Measurements from ENCODE around the gene THEM4. TPM values are rescaled to one million over a fixed set of nuclear protein-coding genes. Genes with fewer than 3 reads are reported as not detected.
A peak's percentile ranks its signal among the peaks of the same experiment; 100 is the strongest.
"Not testable (repeated sequence)": the region's sequence is repeated elsewhere in the genome, so short reads cannot be mapped to it uniquely, and the experiment has no call there.

THEM4 gene
- total RNA-seq, 1 donor from 2014 or later = 9.0 TPM

- no peak overlapping the region for H3K4me3 Mint-ChIP-seq (ENCODE audit: unreplicated experiment)
- no peaks in the 10 kb centered on the region for H3K9me3 Mint-ChIP-seq (ENCODE audit: unreplicated experiment)
- no peak overlapping the region for H3K27ac Mint-ChIP-seq (ENCODE audit: unreplicated experiment)
- TF ChIP-seq CTCF (IDR thresholded peaks at IDR 0.05; ENCODE audit: unreplicated experiment) = no peak
- peaks cover 5% of the 10 kb centered on the region for H3K27me3 Mint-ChIP-seq (ENCODE audit: unreplicated experiment)
- no peak for DNase-seq (ENCODE audit: low spot score)
- H3K4me1 Mint-ChIP-seq (ENCODE audit: unreplicated experiment) = peaks cover 7% of the 10 kb centered on the region
- peaks cover 5% of the 10 kb centered on the region for H3K36me3 Mint-ChIP-seq (ENCODE audit: low read depth, unreplicated experiment)
These were observed 33.8 kb downstream of the THEM4 start for GRCh38 chr1:151875419-151876097.

GRCh38 chr1:151872776-151873175 is 36.5 kb downstream of the THEM4 start:
- peaks cover 15% of the 10 kb centered on the region for H3K4me1 Mint-ChIP-seq (ENCODE audit: unreplicated experiment)
- not testable (repeated sequence) for H3K27me3 Mint-ChIP-seq (ENCODE audit: unreplicated experiment); H3K4me3 Mint-ChIP-seq (ENCODE audit: unreplicated experiment); H3K9me3 Mint-ChIP-seq (ENCODE audit: unreplicated experiment); H3K36me3 Mint-ChIP-seq (ENCODE audit: low read depth, unreplicated experiment); DNase-seq (ENCODE audit: low spot score); H3K27ac Mint-ChIP-seq (ENCODE audit: unreplicated experiment)

DNA sequence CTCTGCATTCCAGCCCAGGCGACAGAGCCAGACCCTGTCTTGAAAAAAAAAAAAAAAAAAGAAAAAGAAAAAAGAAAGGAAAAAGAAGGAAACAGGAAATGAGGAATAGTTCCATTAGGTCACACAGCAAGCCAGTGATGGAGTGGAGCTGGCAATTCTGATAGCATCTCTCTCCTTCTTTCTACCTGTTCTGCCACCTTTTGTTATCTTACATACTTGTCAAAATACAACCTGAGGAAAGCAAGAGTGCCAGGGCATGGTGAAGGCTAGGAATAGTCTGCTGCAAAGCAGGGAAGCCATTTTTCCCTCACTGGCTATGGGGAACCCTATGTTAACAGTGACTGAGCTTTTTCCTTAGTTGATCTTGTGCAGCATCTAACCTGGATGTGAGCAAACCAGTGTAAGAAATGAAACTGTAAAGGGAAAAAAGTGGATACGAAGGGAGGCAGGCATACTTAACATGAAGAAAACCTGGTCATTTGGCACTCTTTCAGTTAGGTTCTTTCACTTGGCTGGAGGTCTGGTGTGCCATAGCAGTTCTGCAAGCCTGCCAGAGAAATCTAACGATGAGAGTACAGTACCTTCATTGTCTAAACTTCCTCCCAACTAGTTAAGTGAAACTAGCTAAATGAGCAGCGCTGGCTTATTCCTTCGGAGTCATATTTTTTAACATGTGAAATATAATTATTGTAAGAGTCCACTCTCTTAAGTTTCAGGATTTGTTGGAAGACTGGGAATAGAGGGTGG is 37.9 kb downstream of the THEM4 start:
- no peak for DNase-seq (ENCODE audit: low spot score)
- Mint-ChIP-seq H3K36me3 (ENCODE audit: low read depth, unreplicated experiment) (peaks cover 5% of the 10 kb centered on the region), H3K27ac (ENCODE audit: unreplicated experiment) (no peak overlapping the region), H3K4me3 (ENCODE audit: unreplicated experiment) (no peak overlapping the region), H3K27me3 (ENCODE audit: unreplicated experiment) (peaks cover 5% of the 10 kb centered on the region), H3K9me3 (ENCODE audit: unreplicated experiment) (no peaks in the 10 kb centered on the region), H3K4me1 (ENCODE audit: unreplicated experiment) (peaks cover 19% of the 10 kb centered on the region)
- no peak for TF ChIP-seq CTCF (IDR thresholded peaks at IDR 0.05; ENCODE audit: unreplicated experiment)

GRCh38 chr1:151868486-151868885 is 40.8 kb downstream of the THEM4 start:
- Mint-ChIP-seq H3K4me3 (ENCODE audit: unreplicated experiment) (no peak overlapping the region), H3K9me3 (ENCODE audit: unreplicated experiment) (no peaks in the 10 kb centered on the region), H3K27ac (ENCODE audit: unreplicated experiment) (peak overlapping the region; percentile 74), H3K4me1 (ENCODE audit: unreplicated experiment) (peaks cover 20% of the 10 kb centered on the region), H3K36me3 (ENCODE audit: low read depth, unreplicated experiment) (no peaks in the 10 kb centered on the region), H3K27me3 (ENCODE audit: unreplicated experiment) (peaks cover 6% of the 10 kb centered on the region)
- TF ChIP-seq CTCF (IDR thresholded peaks at IDR 0.05; ENCODE audit: unreplicated experiment) = no peak
- DNase-seq (ENCODE audit: low spot score) = no peak

- no peak overlapping the region for H3K4me3 Mint-ChIP-seq (ENCODE audit: unreplicated experiment)
- DNase-seq (ENCODE audit: low spot score) = no peak
- peaks cover 6% of the 10 kb centered on the region for H3K27me3 Mint-ChIP-seq (ENCODE audit: unreplicated experiment)
- H3K9me3 Mint-ChIP-seq (ENCODE audit: unreplicated experiment) = no peaks in the 10 kb centered on the region
- H3K36me3 Mint-ChIP-seq (ENCODE audit: low read depth, unreplicated experiment) = no peaks in the 10 kb centered on the region
- H3K27ac Mint-ChIP-seq (ENCODE audit: unreplicated experiment) = peak overlapping the region; percentile 74
- TF ChIP-seq CTCF (IDR thresholded peaks at IDR 0.05; ENCODE audit: unreplicated experiment) = no peak
- peaks cover 20% of the 10 kb centered on the region for H3K4me1 Mint-ChIP-seq (ENCODE audit: unreplicated experiment)
These were observed 41.4 kb downstream of the THEM4 start for GRCh38 chr1:151867765-151868411.
